Activated CD4-positive, alpha-beta T cell treated with anti-CD3 and anti-CD28 coated beads for 1 hour (primary cell): ENCODE data around the gene WSB2.

Source experiments
- DNase-seq: peaks from one replicate; pipeline ENCODE4 v3.0.0-alpha.2; 2020

WSB2 gene

DNA sequence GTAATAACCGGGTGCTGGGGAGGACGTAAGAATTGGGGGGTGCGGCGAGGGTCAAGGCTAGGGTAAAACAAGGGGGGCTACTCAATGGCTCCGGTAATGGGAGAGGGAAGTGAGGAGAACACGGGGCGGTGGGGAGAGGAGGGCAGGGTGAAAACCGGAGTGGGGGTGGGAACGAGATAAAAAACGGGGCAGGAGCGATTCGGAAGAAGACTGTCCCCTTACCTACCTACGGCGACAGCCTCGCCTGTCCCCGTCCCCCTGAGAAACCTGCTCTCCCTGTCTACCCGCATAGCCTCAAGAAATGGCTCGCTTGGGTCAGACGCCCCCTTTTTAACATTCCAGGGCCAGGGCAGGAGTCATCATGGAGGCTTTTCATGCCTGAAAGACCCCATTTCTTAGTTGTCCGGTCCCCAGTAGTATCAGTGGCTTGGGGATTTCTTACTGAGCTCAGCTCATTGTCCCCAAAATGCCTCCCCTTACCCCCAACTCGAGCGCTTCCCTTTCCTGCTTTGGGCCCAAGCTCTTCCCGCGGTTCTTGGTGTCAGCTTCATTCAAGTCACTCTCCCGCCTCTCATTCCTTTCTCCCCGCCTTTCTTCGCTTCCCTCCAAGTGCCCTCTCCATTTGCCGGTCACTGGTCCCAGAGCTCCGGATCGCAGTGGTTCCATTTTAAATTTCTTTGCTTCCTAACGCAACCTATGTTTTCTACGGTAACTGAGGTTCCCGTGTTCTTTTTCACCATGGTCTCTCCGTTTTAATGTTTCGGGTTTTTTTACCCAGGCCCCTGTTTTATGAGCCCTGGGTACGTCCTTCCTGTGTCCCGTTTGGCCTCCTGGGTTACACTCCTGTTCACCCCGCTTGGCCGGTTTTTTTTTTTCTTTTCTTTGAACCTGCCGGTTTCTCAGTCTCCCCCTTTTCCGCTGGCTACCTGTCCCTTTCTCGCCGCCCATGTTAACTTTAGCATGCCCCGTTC lies 1.2 kb upstream of the WSB2 start:
- DNase-seq = no peak

DNA sequence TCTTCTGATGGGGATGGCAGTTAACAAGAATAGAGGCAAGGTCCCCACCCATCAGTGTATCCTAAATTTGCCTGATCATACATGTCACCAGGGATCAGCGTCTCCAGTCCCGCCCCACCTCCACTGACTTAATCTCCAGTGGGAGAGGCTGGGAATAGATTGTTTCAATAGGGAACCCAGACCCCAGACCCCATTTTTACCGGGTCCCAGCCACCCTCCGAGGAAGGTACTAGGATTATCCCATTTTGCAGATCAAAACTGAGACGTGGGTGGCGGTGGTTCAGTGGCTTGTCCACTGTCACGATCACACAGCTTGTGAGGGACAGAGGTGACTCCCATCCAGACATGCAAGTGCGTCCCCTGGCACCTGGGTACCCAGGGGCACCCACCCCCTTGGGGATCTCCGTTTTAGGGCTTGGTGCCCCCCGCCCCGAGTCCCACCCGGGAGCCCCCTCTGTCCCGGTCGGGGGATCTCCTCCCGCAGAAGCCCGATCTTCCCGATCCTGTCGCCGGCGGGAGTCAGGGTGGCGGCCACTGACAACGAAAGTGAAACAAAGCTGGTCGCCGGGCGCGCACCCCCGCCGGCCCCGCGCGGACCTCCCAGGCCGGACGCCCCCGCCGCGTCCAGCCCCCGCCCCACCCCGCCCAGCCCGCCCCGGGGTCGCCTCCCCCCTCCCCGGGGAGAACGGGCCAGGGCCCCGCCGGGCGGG lies 523 bp downstream of the WSB2 start:
- DNase-seq = no peak

DNA sequence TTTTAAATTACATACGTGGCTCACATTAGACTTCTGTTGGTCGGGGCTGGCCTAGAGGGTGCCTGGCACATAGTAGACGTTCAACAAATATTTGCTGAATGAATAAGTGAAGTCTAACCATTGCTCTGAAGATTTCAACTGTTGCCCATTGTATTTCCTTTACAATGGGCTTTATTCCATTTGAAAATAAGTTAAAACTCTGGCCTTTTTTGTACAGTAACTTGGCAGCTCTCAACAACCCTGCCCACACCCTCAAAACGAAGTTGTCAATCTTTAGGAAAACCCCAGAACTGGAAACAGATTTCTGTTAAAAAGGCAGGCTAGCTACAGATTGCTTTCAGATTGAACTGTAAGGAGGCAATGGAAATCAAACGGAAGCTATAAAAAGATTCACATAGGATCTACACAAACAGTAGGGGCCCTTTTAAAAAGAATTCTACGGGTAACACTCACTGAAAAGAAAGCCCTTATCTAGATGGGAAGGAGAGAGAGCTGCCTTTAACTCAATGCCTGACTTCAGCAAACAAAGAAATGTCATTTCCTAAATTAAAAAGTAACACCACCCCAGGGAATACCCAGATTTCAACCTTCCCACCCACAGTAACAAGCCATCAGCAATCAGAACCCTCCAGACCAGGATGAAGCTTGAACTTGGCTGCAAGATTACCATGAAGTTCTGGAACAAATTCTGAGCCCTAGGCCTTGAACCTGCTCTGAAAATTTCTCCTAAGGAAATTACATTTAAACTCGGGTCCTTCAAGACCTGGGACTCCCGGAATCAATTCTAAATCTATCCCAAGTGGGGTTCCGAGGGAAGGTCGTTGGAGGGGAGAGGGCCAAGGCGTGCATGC lies 1.4 kb downstream of the WSB2 start:
- no peak for DNase-seq

DNA sequence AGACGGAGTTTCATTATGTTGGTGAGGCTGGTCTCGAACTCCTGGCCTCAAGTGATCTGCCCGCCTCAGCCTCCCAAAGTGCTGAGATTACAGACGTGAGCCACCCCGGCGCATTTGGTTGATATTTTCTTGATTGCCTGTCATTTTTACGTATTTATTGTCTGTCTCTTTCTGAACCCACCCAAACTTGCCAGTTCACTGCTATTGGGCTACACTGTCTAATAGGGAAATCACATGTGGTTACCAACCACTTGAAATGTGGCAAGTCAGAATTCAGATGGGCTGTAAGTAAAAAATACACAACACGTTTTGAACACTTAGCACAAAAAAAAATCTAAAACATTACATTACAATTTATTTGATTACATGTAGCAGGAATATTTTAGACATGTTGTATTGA lies 2.1 kb downstream of the WSB2 start:
- DNase-seq = no peak

DNA sequence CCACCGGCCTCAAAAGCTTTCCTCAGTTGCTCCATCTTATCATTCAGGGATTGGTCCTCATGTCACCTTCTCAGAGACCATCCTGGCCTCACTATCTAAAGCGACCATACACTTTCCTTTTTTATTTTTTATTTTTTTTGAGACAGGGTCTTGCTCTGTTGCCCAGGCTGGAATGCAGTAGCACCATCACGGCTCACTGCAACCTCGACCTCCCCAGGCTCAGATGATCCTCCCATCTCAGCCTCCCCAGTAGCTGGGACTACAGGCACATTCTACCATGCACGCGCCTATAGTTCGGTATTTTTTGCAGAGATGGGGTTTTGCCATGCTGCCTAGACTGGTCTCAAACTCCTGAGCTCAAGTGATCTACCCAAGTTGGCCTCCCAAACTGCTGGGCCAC lies 2.8 kb downstream of the WSB2 start:
- no peak for DNase-seq

DNA sequence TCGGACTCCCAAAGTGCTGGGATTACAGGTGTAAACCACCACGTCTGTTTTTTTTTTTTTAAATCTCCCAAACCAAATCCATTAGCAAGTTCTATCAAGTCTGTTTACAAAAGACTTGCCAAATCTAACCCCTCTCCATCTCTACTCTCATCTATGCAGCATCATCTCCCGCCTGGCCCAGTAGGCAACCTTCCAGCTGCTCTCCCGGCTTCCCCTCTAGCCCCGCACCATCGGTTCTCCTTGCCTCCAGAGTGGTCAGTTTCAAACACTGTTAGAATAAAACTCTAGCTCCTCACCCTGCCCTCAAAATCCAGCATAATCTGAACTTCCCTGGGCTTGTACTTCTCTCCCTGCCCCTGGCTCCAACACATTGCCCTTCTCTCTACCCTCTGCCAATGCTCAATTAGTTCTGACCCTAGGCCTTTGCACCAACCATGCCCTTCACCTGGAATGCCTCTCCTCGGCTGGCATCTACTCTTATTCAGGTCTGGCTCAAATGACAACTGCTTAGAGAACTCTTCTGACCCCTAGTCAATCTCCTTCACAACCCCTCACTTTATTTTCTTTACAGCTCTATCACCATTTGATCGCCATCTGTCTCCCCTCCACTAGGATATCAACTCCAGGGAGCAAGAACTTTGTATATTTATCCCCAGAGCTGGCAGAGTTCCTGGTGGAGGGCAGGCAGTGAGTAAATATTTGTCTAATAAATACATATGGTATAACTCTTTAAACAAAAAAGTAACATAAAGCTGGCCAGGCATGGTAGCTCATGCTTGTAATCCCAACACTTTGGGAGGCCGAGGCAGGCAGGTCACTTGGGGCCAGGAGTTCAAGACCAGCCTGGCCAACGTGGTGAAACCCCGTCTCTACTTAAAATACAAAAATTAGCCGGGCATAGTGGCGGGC lies 4.9 kb downstream of the WSB2 start:
- no peak for DNase-seq

DNA sequence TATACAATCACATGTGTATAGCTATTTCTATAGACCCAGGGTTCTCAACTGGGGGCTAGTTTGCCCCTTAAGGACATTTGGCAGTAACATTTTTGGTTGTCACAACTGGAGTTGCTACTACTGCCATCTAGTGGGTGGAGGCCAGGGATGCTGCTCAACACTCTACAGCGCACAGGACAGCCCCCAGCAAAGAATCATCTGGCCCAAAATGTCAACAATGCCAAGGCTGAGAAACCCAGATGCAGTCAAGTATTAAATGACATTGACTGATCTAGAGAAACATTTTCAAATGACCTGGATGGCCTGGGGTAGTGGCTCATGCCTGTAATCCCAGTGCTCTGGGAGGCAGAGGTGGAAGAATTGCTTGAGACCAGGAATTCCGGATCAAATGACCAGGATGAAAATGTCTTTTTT lies 5.8 kb downstream of the WSB2 start:
- peak; percentile 49 for DNase-seq

DNA sequence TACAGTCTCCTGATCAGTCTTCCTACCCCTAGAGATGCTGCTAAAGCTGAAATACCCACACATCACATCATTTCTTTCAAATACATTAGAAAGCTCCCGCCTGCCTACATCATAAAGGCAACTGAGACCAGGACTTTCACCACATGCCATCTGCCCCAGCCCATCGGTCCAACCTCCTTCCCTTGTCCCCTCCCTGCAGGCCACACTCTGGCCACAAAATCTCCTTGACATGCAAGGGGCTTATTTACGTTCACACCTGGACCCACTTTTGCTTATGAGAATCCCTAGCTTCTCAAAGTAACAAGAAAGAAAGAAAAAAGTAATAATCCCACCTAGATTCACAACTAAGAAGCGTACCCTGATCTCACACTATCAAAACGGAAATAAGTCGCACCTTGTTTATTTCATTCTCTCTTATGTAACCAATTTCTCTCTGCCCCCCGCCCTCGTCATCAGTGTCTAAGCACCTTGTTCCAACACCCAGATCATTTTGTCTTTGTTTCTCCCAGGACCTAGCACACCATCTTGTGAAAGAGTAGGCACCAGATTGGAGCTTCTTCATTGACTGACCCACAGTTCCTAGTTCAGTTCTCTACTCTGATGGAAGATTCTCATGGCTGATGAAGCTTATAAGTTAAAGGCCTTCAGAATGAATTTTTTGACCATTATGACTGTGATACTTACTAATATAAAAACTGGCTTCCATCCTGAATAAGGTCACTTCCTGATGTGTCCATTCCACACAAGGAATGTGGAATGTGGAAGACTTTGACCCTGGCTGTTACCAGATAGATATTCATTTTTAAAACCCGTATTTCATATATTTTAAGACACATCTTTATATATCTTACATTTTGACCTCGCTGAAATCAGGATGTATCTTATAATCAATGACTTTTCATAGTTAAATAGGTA lies 7.7 kb downstream of the WSB2 start:
- no peak for DNase-seq

DNA sequence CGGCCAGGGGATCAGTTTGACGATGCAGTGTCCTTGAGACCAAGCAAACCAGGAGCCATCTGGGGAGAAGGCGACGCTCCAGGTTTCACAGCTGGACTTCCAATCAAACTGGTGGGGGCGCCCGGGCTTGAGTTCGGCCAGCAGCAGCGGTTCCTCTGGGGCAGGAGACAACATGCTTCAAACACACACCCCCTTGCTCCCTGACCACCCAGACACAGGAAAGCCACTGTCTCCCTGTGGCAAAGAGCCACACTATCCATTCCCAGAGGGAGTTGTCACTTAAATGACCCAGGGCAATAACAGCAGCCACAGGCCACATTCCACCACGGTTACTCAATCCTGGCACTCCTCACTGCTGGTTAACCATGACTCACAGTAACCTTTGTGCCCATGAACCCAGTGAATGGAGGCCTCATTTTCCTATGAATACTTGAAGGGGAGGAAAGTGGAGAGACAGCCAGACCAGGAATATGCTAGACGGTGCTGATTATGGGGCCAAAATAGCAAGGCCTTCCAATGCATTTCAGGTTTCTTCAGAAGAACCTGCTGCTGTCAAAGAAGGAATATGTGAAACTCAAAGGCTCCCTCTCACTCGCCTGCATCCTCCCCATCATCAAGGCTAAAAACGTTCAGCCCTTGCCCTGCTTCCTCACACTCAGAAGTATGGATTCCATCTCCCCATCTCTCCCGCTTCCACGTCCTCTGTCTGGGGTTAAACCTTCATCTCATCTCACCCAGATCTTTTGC lies 8.5 kb downstream of the WSB2 start:
- DNase-seq = no peak

DNA sequence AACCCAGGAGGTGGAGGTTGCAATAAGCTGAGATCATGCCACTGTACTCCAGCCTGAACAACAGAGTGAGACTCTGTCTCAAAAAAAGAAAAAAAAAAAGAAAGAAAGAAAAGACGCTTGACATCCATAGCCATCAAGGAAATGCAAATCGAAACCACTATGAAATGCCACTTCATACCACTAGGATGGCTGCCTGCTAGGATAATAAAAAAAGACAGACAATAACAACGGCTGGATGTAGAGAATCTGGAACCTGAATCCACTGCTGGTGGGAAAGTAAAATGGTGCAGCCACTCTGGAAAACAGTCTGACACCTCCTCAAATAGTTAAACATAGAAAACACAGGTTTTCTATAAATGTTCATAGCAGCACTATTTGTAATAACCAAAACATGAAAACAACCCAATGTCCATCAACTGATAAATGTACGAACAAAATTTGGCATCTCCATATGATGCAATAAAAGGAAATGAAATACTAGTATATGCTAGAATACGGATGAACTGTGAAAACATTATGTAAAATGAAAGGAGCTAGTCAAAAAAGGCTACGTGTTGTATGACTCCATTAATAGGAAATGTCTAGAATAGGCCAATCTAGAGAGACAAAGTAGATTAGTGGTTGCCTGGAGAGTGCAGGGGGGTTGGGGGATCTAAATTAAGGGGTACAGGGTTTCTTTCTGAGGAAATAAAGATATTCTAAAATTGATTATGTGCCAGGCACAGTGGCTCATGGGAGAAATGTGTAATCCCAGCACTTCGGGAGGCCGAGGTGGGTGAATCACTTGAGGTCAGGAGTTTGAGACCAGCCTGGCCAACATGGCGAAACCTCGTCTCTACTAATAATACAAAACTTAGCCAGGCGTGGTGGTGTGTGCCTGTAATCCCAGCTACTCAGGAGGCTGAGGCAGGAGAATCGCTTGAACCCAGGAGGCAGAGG lies 9.7 kb downstream of the WSB2 start:
- no peak for DNase-seq

DNA sequence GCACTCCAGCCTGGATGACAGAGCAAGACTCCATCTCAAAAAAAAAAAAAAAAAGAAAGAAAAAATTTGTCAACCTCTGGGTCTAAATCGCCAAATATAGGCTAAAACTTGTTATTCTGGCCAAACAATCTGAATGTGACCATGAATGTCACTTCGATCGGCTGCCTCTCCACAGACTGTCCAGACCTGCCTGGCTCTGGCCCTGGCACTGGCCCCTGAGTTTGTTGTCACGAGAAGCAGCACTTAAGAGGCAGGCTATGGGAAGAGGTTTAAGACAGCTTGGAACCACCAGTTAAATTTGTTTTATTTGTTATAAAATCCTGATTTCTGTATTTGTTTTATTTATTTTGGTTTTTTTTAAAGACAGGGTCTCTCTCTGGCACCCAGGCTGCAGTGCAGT lies 14.5 kb downstream of the WSB2 start:
- no peak for DNase-seq

DNA sequence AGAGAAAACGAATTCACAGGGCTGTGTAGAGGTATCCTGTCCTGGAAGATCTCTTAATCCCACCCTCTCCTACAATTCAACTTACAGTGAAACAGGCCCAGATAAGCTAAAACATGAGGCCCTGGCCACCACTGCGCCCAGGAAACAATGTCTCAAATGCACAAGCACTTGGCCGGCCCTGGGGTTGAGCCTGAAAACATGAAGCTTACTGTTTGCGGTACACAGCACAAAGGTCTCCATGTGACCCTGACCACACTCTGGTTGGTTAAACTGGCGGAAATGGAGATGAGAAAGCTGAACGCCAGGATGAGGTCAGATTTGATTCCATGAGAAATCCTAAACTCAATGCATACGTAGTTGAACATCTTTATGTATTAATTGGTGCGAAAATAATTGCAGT lies 16.4 kb downstream of the WSB2 start:
- DNase-seq = no peak

DNA sequence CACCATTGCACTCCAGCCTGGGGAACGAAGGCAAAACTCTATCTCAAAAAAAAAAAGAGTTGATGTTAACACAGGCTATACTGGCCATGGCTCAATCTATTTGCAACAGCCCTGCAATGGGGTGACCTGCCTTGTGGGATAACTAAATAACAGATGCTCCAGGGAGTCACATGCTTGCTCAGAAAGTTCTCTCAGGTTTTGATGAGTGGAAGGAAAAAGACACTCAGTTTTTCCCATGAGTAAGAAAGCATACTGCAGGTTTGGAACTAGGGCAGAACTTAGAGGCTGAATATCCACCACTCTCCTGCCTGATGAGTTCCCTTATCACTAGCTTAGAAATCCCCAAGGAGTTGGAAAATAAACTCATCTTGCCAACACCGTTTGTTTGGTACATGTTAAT lies 16.9 kb downstream of the WSB2 start:
- no peak for DNase-seq

DNA sequence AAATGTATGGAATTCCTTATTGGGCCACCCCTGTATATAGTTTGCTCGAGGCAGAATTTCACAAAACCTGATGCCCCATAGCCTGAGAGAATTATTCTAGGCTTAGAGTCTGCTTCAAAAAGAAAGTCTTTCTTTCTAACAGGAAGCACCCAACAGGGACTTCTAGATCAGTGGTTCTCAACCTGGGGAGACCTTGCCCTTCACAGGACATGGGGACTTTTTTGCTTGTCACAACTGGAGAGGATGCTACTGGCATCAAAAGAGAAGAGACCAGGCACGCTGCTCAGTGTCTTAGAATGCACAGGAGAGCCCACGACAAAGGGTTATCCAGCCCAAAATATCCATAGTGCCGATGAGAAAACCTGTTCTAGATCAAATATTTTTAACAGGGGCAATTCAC lies 18.9 kb downstream of the WSB2 start:
- DNase-seq = no peak

DNA sequence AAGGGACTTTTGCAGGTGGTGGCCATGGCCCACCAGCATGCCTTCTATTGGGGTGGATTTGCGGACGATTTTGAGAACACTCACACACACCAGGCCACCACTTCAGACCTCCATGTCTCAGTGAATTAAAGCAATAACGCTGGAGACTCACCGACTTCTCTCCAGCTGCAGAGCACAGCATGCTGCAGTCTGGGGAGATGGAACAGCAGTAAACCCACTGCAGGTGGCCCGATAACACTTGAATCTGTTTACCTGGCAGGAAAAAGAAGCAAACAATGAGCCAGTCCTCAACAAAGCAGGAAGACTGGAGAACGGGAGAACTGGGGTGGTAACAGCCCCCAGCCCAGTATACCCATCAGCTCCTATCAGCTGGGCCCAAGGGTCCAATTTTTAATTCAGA lies 22.8 kb downstream of the WSB2 start:
- no peak for DNase-seq

DNA sequence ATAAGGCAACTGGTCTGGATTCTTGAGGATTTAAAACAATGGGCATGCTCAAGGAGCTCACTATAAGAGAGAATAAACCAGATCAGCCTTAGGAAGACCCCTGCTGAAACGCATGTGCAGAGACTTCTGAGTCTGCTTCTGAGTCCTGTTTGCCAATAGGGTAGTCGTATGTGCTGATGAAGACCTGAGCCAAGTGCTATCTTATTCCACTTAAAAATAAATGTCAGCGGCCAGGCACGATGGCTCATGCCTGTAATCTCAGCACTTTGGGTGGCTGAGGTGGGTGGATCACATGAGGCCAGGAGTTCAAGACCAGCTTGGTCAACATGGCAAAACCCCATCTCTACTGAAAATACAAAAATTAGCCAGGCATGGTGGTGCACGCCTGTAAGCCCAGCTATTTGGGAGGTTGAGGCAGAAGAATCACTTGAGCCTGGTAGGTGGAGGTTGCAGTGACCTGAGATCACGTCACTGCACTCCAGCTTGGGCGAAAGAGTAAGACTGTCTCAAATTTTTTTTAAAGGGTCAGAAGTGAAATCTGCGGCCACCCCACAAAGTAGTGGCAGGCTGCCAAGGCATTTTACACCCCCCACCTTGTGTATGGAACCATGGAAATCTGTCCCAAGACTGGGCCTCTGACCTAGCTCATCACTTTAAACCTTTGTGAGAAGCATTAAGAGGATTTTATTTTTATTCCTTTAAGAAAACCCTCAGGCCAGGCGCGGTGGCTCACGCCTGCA lies 24.1 kb downstream of the WSB2 start:
- no peak for DNase-seq

DNA sequence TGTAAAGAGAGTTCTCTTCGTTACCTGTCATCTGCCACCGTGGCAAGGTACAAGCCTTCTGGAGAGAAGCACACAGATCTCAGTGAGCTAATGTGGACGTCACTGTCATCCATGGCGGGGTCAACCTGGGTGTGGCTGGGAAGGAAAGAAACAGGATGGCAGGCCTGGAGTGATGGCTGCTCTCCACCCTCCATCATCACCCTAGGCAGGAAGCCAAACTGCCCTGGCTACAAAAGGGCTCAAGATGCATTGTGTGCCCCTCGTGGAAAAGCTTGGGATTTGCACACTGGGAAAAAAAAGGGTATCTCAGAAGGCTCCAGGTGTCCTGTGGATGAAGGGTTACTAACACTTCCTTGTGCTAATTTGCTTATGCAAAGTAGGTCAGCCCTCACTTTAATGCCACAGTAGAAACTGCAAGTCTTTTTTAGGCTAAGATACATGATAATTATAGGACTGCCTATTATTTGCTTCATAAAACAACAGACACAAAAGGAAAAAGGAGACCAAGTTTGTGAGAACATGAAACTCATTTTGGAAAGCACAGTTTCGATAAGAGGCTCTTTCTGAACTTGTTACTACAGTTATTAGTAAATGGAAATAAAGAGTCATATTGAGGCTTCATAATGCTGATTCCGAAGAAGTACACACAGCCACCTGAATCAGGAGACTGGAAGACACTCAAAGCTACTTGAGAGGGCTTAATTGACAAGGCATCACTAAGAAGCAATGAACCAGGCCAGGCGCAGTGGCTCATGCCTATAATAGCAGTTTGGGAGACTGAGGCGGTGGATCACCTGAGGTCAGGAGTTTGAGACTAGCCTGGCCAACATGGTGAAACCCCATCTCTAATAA lies 25.6 kb downstream of the WSB2 start:
- DNase-seq = no peak
